IPS-18c (cell line): ENCODE measurements around the gene OPN4.

Source experiments
- H3K4me3 ChIP-seq: 2 replicates; pipeline ENCODE4 v1.7.0; 2013; ENCODE audit warnings: low read depth, mild to moderate bottlenecking, low read length, moderate library complexity; ENCODE audit not compliant: insufficient read depth
- H3K9me3 ChIP-seq: one replicate; pipeline ENCODE4 v1.6.1; 2013; ENCODE audit warnings: mild to moderate bottlenecking, low read length, moderate library complexity; ENCODE audit not compliant: control insufficient read depth, insufficient read depth

Gene OPN4

DNA sequence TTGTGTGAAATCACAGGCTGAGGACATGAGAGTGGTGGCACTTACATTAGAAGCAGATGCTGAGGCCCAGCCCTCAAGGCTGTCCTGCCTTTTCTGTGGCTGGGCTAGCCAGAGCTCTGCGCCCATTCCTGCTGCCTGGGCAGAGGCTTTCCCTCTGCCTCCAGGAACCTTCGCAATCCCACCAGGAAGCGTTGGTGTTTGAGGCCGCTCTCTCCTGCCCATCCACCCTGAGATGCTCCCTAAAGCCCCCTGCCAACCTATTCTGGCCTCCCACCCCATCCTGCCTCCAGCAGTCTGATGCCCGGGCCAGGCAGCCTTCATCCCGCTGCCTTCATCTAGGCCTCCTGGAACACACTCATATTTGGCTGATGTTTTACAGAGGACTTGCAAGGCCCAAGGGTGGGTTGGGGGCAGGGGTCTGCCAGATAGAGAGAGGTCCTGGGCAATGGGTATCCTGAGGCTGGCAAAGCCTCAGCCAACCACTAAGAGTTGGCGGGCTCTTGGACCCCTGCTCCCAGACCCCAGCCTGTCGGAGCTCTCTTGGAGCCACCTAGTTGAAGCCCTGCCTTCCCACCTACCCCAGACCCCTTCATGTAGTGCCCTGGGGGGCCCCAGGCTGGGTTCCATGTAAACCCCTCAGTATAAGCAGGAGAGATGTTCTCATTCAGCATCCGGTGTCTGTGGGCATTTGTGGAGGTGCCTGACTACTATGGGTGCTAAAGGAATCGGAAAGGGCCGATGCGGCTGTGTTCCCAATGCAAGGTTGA, 46.7 kb downstream of the OPN4 start:
- no peaks in the 10 kb centered on the region for H3K9me3 ChIP-seq
- H3K4me3 ChIP-seq = no peak overlapping the region

DNA sequence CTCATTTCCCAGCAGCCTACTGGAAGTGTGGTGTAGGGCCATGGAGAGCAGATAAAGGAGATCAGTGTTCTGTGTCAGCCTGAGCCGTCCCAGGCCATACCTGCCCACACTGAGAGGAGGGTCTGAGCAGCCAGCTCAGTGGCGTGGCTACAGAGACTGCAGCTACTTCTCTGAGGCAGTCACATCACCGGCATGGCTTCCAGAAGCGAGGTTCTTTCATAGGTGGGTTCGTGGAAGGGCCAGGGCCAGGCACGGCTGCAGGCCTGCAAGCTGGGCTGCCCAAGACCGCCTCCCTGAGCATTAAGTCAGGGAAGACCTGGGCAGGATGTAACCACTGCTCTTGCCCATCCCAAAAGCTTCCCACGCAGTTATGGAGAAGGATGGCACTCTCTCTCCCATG, 48.8 kb downstream of the OPN4 start:
- H3K9me3 ChIP-seq = no peaks in the 10 kb centered on the region
- H3K4me3 ChIP-seq = no peak overlapping the region

DNA sequence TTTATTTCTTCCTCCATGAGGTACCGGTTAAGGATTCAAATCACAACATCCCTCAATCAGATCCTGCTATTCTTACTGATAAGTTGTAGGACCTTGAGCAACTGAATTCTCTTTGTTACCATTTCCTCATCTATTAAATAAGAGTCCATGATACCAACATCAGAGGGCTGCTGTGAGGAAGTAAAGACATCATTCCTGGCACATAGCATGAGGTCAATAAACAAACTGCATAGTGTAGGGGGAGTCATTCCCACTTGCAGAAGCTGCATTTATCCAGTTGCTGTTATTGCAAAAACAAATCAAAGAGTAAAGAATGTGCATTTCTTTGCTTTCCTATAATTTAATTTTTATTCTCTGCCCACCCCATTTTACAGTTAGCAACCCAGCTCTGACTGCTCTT, 50.8 kb downstream of the OPN4 start:
- H3K4me3 ChIP-seq = no peak overlapping the region
- no peaks in the 10 kb centered on the region for H3K9me3 ChIP-seq

DNA sequence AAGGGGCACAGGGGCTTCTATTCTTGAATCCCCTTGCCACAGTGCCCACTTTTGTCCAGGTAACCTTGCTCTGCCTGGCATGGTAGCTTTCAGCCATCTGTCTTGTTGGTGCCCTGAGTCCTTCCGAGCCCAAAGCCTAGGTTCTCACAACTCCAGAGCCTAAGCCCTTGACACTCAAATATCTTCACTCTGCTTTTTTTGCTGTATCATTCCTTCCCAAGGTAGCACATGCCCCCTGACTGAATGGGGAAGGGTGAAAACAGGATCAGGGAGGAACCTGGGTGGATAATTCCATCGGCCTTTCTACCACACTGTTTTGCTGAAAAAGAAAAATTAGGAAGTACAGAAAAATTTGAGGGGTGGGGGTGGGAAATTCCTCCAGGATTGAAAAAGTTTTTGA, 51.6 kb downstream of the OPN4 start:
- no peaks in the 10 kb centered on the region for H3K9me3 ChIP-seq
- no peak overlapping the region for H3K4me3 ChIP-seq

DNA sequence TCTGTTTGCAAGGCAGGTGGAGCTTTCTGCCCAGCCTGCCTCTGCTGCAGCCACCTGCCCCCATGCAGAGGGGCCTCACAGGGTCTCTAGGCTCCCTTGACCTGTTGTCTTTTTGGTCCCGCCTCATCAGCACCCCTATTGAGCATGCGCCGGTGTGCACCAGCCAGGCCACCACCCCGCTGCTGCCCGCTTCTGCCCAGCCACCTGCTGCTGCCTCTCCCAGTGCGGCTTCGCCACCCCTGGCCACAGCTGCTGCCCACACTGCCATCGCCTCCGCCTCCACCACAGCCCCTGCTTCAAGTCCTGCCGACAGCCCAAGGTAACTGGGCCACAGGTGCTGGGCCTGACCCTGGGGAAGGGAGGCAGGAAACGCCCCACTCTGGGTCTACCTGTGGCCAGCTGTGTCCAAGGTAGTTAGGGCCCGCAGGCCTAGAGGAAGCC, 52.1 kb downstream of the OPN4 start:
- H3K4me3 ChIP-seq = no peak overlapping the region
- no peaks in the 10 kb centered on the region for H3K9me3 ChIP-seq

DNA sequence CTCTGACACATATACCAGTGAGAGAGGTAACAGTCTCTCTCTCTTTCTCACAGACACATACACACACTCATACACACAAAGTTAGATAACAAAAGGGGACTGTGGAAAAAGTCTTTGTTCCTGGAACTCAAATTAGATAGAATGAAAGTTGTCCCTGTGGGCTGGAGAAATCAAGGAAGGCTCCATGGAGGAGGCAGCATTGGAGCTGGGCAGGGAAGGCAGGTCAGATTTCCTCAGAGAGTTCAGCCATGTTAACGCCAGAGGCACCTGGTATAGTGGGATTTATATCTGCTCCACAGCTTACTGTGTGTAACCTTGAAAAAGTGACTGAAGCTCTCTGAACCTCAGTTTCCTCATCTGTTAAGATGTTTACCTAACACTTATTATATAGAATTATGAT, 52.6 kb downstream of the OPN4 start:
- Histone ChIP-seq H3K4me3 (no peak overlapping the region), H3K9me3 (no peaks in the 10 kb centered on the region)

DNA sequence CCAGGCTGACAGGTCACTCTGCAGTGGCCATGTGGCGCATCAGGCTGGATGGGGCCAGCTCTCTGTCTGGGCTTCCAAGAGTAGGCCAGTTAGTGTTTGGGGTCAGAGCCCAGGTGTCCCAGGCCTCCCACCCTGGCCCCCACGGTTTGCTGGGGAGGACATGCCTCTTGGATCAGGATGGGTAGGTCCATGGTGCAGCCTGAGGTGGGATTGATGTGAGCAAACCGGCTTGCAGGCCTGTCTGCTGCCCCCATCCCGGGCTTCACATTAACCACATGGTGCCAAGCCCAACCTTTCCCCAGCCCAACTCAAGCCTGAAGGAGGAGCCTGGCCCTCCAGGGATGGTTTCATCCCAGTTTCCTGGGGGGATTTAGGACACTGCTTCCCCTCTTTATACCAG, 53.2 kb downstream of the OPN4 start:
- no peaks in the 10 kb centered on the region for H3K9me3 ChIP-seq

DNA sequence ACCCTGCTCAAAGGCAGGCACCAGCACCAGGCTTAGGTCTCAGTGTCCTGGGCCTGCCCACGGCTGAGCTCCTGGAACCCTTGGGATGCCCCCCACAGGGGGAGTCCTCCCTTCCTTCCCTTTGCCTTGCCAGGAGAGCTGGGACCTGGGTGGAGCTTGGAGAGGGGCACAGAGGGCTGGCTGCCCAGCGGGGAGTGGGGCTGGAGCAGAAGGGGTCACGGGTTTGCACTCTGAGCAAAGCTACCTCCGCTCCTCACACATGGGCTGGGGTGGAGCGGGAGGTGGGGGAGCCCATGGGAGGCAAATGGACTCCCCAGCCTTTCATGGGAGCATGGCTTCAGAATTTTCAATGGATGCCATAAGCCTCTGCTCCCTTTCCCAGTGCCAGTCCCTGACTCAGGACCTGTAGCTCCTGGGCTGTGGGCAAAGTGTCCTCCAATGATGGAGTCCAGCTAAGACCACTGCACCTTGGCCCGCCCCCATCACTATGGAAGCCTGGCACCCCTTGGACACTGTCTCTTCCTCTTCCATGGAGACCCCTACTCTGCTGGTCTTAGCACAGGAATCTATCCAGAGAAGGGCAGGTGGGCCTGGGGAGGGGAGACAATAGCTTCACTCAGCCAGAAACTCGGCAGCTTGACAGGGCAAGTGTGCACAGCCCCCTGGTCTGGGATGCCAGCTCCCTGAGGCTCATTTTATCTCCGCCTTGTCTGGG, 53.9 kb downstream of the OPN4 start:
- no peaks in the 10 kb centered on the region for H3K9me3 ChIP-seq
- no peak overlapping the region for H3K4me3 ChIP-seq

More for the DNA sequence above, 53.2 kb downstream of the OPN4 start:
- H3K4me3 ChIP-seq = no peak overlapping the region

DNA sequence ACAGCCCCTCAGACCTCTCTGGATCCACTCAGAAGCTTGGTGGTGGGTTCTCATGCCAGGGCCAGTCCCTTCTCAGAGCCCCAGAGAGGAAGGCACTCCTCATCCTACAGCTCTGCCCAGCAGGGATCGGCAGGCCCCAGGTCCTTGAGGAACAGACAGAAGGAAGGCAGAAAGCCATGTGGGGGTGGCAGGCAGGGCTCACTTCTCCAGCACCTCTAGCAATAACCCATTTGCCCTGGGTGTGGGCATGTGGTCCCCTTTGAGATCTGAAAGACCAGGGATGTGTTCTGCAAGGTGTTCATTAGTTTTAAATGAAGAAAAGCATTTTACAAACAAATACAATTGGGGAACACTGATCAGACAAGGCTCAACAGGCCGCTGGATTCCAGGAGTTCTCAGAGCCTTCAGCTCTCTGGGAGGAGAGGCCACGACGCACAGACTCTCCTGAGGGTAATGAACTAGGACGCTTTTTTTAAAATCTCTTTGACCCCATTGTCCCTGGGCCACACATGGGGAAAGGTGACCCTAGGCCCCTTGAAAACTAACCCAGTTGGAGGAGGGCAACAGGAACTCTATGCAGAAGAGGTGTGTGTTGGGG, 54.5 kb downstream of the OPN4 start:
- Histone ChIP-seq H3K4me3 (no peak overlapping the region), H3K9me3 (no peaks in the 10 kb centered on the region)

DNA sequence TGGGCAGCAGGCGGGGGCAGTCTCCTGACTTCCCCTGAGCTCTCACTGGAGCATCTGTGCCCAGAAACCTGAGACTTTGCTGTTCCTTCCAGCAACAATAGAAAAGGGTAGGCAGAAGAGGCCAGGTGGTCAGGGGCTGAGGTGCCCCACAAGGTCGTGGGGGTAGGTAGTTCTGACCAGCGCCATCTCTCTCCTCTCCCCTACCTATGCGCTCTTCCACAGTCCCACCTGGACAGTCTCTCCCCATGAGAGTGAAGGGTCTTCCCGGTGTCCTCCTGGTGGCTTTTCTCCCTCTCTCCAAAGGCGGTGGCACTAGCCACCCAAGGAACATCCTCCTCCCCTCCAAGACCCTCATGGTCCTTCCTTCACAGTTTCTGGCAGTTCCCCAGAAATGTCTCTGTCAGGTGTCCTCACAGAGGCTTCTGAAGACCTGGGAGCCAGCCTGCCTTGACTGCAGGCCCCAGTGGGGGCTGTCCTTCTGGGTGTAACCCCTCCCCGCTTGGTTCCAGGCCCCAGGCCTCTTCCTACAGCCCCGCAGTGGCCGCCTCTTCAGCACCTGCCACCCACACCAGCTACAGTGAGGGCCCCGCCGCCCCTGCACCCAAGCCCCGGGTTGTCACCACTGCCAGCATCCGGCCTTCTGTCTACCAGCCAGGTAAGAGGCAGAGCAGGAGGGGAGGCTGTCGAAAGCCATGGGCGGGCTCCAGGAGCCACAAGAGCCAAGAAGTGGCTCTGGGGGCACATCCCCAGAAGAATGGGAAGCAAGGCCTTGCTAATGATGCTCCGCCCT, 55.2 kb downstream of the OPN4 start:
- no peaks in the 10 kb centered on the region for H3K9me3 ChIP-seq
- no peak overlapping the region for H3K4me3 ChIP-seq

DNA sequence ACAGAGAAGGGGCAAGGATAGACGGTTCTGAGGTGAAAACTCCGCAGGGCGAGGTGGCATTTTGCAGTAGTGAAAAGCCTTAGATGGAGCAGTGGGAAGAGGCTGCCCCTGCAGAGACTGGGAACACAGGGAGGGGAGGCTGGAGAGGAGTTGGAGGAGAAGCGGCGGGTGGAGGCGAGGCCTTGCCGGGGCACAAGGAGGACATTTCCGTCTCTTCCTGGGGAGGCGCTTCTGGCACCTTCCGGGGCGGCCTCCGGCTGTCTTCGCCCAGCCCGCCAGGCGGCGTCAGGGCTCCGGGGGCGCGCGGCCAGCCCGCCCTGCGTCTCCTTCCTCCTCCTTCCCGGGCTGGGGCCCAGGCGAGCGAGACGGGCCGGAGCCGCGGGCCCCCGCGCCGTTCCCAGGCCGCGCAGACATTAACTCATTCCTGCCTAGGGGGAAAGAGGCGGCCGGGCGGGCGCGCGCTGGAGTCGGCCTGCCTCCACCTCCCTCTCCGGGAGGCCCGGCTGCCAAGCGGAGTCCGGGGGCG, 56.7 kb downstream of the OPN4 start:
- H3K4me3 ChIP-seq = peak overlapping the region; percentile 77; the same call in 1 of the 2 replicates
- no peaks in the 10 kb centered on the region for H3K9me3 ChIP-seq

DNA sequence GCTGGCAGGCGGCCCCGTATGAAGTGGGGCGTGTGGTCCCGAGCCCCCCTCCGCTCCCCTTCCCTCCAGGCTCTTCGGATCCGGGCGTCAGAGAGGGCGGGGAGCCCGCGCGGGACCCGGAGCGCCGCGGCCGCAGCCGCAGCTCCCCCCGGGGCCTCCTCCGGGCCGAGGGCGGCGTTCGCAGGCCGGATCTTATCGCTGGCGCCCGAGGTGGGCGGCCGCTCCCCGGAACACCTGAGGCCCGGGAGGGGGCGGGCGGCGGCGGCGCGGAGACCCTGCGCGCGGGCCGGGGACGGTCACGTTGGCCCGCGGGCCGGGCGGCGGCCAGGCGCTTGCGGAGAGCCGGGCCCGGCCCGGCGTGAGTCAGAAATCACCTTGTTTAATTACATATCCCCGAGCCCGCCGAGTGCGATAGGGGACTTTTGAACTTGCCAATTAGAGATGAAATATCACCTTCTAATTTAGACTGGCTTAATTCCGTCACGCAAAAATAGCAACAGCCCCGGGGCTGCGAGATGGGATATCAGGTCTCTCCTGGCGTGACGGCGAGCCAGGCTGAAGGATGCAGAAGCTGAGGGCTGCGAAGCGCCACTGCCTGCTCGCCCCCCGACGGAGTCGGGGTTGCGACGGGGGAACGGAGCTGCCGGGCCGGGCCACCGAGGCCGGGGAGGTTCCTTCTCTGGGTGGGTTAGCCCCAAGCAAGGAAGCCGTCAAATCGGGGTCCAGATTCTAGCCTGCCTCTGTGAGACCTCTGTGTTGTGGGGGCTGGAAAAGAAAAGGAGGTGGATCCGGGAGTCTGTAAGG, 57.4 kb downstream of the OPN4 start:
- H3K4me3 ChIP-seq = peak overlapping the region; percentile 77
- no peaks in the 10 kb centered on the region for H3K9me3 ChIP-seq

DNA sequence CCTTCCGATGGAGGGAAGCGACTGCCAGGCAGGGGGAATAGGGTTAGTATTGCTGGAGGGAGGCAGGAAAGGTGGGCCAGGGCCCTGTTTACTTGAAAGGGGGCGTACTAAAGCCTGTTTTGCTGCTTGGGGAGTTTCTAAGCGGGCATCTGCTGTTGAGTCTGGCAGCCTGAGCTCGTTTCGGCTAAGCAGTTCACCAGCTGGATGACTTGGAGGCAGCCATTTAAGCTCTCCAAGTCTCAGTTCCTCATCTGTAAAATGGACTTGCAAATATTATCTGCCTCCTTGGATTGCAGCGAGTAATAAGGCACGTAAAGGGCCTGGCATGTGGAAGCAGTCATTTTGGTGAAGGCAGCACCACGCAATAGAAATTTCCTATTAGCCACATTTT, 58.0 kb downstream of the OPN4 start:
- Histone ChIP-seq H3K9me3 (no peaks in the 10 kb centered on the region), H3K4me3 (peak overlapping the region; percentile 77)

DNA sequence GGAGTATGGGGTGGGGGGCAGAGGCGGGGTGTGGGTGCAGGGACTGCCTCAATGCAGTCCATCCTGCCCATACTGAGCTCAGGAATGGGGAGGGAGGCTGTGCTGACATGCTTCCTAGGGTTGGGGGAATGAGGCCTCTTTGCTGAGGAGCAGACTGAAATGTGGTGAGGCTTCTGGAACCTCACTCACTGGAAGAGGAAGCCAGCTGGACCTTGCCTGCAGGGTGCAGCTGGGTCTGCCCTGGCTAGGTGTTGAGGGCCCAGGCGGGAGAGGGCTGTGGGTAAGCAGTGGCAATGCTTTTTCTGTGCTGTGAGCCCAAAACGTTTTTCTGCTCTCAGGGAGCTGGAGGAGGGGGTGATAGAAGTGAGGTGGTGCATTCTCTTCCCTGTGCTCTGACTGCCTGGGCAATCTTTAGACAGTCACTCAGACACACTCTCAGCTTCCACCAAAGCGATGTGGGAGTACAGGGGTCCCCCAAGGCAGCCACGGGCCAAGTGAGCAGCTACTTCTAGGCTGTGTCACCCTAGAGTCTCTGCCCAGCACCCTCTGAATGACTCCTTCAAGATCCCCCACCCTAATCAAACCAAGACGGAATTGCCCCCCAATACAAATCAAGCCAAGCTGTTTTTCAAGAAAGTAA, 60.9 kb downstream of the OPN4 start:
- peaks cover 2% of the 10 kb centered on the region for H3K9me3 ChIP-seq
- H3K4me3 ChIP-seq = no peak overlapping the region

DNA sequence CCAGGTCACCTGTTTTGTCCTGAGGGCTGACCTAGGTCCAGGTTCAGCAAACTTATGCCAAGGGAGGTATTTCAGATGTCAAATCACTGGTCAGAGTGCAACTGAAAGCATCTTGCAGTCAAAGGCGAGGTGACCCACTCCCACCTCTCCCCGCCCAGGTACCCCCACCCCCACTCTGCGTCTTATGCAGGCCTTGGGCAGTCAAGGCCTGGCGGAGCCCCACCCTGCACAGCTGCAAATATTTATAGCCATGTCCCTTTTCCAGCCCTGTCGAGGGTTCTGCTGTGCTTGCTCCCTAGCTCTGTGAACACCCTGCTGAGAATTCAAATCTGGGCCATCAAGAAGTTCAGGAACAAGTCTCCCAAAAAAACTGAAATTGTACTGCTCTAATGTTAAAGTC, 61.5 kb downstream of the OPN4 start:
- no peak overlapping the region for H3K4me3 ChIP-seq
- H3K9me3 ChIP-seq = peaks cover 2% of the 10 kb centered on the region
